HG02623 (cell line): ENCODE measurements around the gene MESD.

Source experiments
- ATAC-seq: cut with Tn5 transposase; IDR thresholded peaks from one replicate; pipeline ENCODE4 v1.9.1; 2021; ENCODE audit warnings: moderate library complexity; ENCODE audit not compliant: unreplicated experiment

MESD gene

GRCh38 chr15:80915472-80915871 lies 74.1 kb downstream of the MESD start:
- ATAC-seq = no peak

GRCh38 chr15:80913541-80913940 lies 76.1 kb downstream of the MESD start:
- no peak for ATAC-seq

- no peak for ATAC-seq
Measured at GRCh38 chr15:80912673-80913072, 76.9 kb downstream of the MESD start.

GRCh38 chr15:80911821-80912220 lies 77.8 kb downstream of the MESD start:
- ATAC-seq = no peak

GRCh38 chr15:80906159-80906766 lies 83.4 kb downstream of the MESD start:
- no peak for ATAC-seq

GRCh38 chr15:80904998-80905397 lies 84.6 kb downstream of the MESD start:
- ATAC-seq = no peak

GRCh38 chr15:80902298-80902801 lies 87.3 kb downstream of the MESD start:
- ATAC-seq = no peak

- ATAC-seq = no peak
Measured at GRCh38 chr15:80898040-80898439, 91.6 kb downstream of the MESD start.
